Measurements from ENCODE around the gene ING1. TPM values are rescaled to one million over a fixed set of nuclear protein-coding genes. Genes with fewer than 3 reads are reported as not detected.

Gene ING1
- total RNA-seq, 1 donor from 2014 or later, result 18.0 TPM

DNA sequence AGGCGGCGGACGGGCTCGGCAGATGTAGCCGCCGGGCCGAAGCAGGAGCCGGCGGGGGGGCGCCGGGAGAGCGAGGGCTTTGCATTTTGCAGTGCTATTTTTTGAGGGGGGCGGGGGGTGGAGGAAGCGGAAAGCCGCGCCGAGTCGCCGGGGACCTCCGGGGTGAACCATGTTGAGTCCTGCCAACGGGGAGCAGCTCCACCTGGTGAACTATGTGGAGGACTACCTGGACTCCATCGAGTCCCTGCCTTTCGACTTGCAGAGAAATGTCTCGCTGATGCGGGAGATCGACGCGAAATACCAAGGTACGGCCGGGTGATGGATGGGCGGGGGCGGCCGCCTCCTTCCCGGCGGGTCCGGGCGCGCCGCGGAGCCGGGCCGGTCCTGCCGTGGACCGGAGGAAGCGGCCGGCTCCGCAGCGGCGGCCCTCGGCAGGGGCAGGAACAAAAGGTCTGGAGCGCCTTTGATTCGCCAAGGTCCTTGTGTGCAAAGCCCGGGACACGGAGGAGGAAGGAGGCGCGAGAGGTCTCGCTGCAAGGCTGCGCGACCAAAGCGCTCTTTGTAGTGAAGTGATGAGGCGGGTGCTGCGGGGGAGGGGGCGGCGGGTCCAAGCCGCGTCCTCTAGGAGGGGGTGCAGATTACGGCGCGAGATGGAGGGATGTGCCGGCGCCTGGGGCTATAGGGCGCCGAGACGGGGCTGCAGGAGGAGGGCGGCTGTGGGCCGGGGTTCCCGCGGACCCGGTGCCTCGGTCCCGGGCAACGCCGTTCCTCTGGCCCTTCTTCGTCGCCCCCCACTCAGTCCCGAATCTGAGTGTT, 689 bp downstream of the ING1 start:
- no peak for DNase-seq (ENCODE audit: extremely low spot score, unreplicated experiment)
- TF ChIP-seq, protein P1, sequence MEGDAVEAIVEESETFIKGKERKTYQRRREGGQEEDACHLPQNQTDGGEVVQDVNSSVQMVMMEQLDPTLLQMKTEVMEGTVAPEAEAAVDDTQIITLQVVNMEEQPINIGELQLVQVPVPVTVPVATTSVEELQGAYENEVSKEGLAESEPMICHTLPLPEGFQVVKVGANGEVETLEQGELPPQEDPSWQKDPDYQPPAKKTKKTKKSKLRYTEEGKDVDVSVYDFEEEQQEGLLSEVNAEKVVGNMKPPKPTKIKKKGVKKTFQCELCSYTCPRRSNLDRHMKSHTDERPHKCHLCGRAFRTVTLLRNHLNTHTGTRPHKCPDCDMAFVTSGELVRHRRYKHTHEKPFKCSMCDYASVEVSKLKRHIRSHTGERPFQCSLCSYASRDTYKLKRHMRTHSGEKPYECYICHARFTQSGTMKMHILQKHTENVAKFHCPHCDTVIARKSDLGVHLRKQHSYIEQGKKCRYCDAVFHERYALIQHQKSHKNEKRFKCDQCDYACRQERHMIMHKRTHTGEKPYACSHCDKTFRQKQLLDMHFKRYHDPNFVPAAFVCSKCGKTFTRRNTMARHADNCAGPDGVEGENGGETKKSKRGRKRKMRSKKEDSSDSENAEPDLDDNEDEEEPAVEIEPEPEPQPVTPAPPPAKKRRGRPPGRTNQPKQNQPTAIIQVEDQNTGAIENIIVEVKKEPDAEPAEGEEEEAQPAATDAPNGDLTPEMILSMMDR (conservative IDR thresholded peaks at IDR 0.05), result no peak
- Mint-ChIP-seq H3K9me3 (no peaks in the 10 kb centered on the region), H3K27ac (peak overlapping the region; percentile 100), H3K4me3 (peak overlapping the region; percentile 100), H3K27me3 (peaks cover 7% of the 10 kb centered on the region), H3K4me1 (ENCODE audit: unreplicated experiment) (peaks cover 15% of the 10 kb centered on the region), H3K36me3 (no peaks in the 10 kb centered on the region)

DNA sequence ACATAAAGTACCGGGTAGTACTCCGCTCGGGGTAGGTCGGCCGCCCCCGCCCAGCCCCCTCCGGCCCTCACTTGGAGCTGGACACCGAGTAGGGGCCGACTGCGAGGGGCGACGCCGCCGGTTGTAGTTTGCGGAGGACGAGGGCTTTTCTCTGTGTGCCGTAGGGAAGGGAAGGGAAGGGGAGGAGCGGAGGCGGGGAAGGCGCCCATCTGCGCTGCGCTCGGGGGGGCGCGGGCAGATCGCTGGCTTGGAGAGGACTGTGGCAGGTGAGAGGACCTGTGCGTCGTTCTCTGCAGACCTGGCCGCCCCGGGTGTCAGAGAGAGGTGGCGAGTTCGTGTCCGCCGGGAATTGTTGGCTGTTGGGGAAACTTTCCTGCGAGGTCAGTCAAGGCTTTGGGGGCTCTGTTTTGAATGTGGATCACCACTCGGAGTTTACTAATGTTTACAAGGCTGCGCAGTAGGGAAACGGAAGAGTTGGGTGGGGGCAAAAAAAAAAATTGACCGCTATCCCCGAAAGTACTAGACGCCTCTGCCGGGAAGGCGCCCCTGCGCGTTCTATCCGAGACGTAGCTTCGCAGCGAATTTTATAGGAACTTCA, 1.4 kb downstream of the ING1 start:
- peak overlapping the region; percentile 100 for H3K4me3 Mint-ChIP-seq

DNA sequence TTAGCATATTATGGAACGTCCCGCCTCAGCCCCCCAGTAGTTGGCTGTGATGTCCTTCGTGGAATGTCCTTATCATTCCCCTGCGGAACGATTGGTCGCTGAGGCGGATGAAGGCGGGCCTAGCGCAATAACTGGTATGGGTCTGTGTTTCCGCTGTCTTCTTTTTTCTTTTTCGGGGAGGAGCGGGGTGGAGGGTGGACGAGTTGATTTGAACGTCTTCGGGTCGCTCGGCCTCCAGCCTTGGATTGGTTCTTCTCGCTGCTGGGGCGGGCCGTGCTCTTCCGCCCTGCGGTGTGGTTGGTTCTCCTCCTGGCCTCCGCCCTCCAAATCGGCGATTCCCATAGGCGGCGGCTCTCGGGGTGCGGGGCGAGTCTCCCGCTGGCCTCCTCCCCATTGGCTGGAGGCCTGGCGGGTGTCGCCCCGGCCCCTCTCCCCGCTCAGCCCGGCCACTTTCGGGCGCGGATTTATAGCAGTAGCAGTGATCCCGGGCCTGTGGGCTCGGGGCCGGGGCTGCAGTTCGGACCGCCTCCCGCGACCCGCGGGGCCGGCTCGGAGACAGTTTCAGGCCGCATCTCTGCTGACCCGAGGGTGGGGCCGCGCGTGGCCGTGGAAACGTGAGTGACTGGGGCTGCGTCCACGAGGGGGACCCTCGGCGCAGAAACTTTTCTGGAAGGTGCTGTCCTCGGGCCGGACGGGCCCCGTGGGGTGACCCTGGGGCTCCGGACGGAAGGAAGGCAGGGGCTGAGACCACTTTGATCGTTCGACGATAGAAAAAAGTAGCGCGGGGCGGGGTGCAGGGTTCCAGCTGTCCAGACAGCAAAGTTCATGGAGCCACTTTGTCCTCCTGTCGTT, 2.1 kb downstream of the ING1 start:
- no peaks in the 10 kb centered on the region for H3K9me3 Mint-ChIP-seq
- H3K4me1 Mint-ChIP-seq (ENCODE audit: unreplicated experiment), result peaks cover 15% of the 10 kb centered on the region
- peaks cover 8% of the 10 kb centered on the region for H3K36me3 Mint-ChIP-seq
- peak overlapping the region; percentile 100 for H3K4me3 Mint-ChIP-seq
- H3K27ac Mint-ChIP-seq, result peak overlapping the region; percentile 100
- peak; percentile 97 for DNase-seq (ENCODE audit: extremely low spot score, unreplicated experiment)
- peaks cover 7% of the 10 kb centered on the region for H3K27me3 Mint-ChIP-seq
- TF ChIP-seq, protein P1 (conservative IDR thresholded peaks at IDR 0.05), result peak; percentile 28

More for the DNA sequence above, 1.4 kb downstream of the ING1 start:
- peaks cover 7% of the 10 kb centered on the region for H3K27me3 Mint-ChIP-seq
- TF ChIP-seq, protein P1 (conservative IDR thresholded peaks at IDR 0.05), result no peak
- H3K27ac Mint-ChIP-seq, result peak overlapping the region; percentile 100
- peak; percentile 73 for DNase-seq (ENCODE audit: extremely low spot score, unreplicated experiment)
- H3K36me3 Mint-ChIP-seq, result peaks cover 5% of the 10 kb centered on the region
- H3K4me1 Mint-ChIP-seq (ENCODE audit: unreplicated experiment), result peaks cover 15% of the 10 kb centered on the region
- no peaks in the 10 kb centered on the region for H3K9me3 Mint-ChIP-seq

DNA sequence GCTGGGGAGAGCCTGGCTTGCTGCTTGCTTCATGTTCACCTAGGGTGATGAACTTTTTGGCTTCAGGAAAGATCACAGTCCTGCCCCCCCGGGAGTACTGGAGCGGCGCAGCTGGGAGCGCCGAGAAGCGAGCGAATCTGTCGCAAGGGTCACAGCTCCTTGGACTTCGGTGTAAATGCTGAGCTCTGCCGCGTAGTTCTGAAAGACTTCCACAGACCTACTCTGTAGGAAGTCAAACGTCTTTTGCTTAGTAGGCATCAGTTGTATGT, 2.7 kb downstream of the ING1 start:
- Mint-ChIP-seq H3K4me3 (peak overlapping the region; percentile 100), H3K4me1 (ENCODE audit: unreplicated experiment) (peaks cover 15% of the 10 kb centered on the region), H3K36me3 (peaks cover 8% of the 10 kb centered on the region), H3K27me3 (peaks cover 7% of the 10 kb centered on the region), H3K9me3 (no peaks in the 10 kb centered on the region), H3K27ac (peak overlapping the region; percentile 100)
- DNase-seq (ENCODE audit: extremely low spot score, unreplicated experiment), result no peak
- TF ChIP-seq, protein P1 (conservative IDR thresholded peaks at IDR 0.05), result no peak

DNA sequence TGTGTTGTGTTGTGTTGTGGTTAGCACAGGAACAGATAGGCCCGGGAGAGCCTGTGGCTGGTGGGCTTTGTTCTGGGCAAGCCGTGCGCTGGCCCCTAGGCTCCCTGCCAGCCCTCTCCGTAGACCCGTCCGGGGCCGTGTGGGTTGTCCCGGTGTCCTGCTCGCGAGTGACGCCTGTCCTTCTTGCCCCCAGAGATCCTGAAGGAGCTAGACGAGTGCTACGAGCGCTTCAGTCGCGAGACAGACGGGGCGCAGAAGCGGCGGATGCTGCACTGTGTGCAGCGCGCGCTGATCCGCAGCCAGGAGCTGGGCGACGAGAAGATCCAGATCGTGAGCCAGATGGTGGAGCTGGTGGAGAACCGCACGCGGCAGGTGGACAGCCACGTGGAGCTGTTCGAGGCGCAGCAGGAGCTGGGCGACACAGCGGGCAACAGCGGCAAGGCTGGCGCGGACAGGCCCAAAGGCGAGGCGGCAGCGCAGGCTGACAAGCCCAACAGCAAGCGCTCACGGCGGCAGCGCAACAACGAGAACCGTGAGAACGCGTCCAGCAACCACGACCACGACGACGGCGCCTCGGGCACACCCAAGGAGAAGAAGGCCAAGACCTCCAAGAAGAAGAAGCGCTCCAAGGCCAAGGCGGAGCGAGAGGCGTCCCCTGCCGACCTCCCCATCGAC, 5.7 kb downstream of the ING1 start:
- DNase-seq (ENCODE audit: extremely low spot score, unreplicated experiment), result no peak
- Mint-ChIP-seq H3K27ac (no peak overlapping the region), H3K36me3 (peaks cover 11% of the 10 kb centered on the region), H3K4me1 (ENCODE audit: unreplicated experiment) (peaks cover 17% of the 10 kb centered on the region), H3K4me3 (no peak overlapping the region), H3K27me3 (peaks cover 4% of the 10 kb centered on the region), H3K9me3 (no peaks in the 10 kb centered on the region)
- TF ChIP-seq, protein P1 (conservative IDR thresholded peaks at IDR 0.05), result no peak

Data from type B pancreatic cell (in vitro differentiated cells).